HepG2 (cell line): Measurements from ENCODE around the gene HYAL1. TPM values are rescaled to one million over a fixed set of nuclear protein-coding genes. Genes with fewer than 3 reads are reported as not detected.

ENCODE experiments used
- ATAC-seq: fragments of 200-7000 bp; cut with Tn5 transposase; 3 replicates; pipeline ENCODE4 v1.9.1; 2020; ENCODE audit warnings: mild to moderate bottlenecking, moderate library complexity
- BruUV-seq: library from RNA; stranded (reverse); fragments of 400-500 nt; replicated peaks from 2 replicates; lab custom pipeline; 2021; lab: Mats Ljungman, UMichigan
- CTCF ChIA-PET: fragments of 300-600 bp; formaldehyde crosslinking; extraction: SDS; loops from one replicate; lab custom pipeline; 2021; ENCODE audit warnings: low total read pairs, inconsistent platforms, low intra/inter-chr PET ratio; lab: Yijun Ruan, JAX
- POLR2A ChIA-PET: fragments of 350-600 bp; sonication (Branson Sonifier 250); formaldehyde crosslinking; loops from one replicate; lab custom pipeline; 2020; ENCODE audit warnings: antibody characterized with exemption, inconsistent platforms; lab: Yijun Ruan, JAX
- DNase-seq: peaks from one replicate; pipeline ENCODE4 v3.0.0-alpha.2; 2015; ENCODE audit warnings: low spot score
- FAIRE-seq: peaks from 3 replicates; lab custom pipeline; 2011; peaks lifted over from hg19 to GRCh38; lab: Jason Lieb, UNC
- H2AFZ ChIP-seq: one replicate; pipeline ENCODE4 v1.6.1; 2011; ENCODE audit warnings: low read length, inconsistent platforms
- H3K27ac ChIP-seq: fragments of 300-600 bp; 3 replicates; pipeline ENCODE4 v1.8.0; 2011; ENCODE audit warnings: mixed run types, mild to moderate bottlenecking, mixed read lengths, low read length, inconsistent platforms; ENCODE audit not compliant: insufficient read depth; ENCODE audit errors: extremely low read length
- H3K27me3 ChIP-seq, 2 experiments: fragments of 200-600 bp in 1 of 2; 2 replicates in 1 of 2; 3 replicates in 1 of 2; pipeline versions ENCODE4 v1.6.0 to v1.8.0; 2011; ENCODE audit warnings: low read length in 2 of 2, mild to moderate bottlenecking in 2 of 2, moderate library complexity in 2 of 2, inconsistent platforms in 1 of 2; ENCODE audit not compliant: insufficient read depth in 2 of 2, control insufficient read depth in 1 of 2
- H3K36me3 ChIP-seq, 2 experiments: fragments of 200-600 bp in 1 of 2; replicated peaks in 1 of 2; 2 replicates in 1 of 2; 3 replicates in 1 of 2; pipeline versions ENCODE4 v1.5.1 to v1.8.0; 2011; ENCODE audit warnings: low read length in 2 of 2, inconsistent platforms in 1 of 2; ENCODE audit not compliant: insufficient read depth in 2 of 2, control insufficient read depth in 1 of 2
- H3K4me1 ChIP-seq: 2 replicates; pipeline ENCODE4 v1.5.1; 2012; ENCODE audit warnings: low read length, inconsistent platforms; ENCODE audit not compliant: insufficient read depth
- H3K4me2 ChIP-seq: 2 replicates; pipeline ENCODE4 v1.6.0; 2011; ENCODE audit warnings: low read depth, low read length, inconsistent platforms
- H3K4me3 ChIP-seq, 3 experiments: fragments of 200-600 bp in 1 of 3; sonication (generic), shearing (Covaris generic) in 1 of 3; replicated peaks in 1 of 3; 2 replicates each; pipeline ENCODE4 v1.5.1; 2011 to 2016; ENCODE audit warnings: low read length in 3 of 3, inconsistent platforms in 2 of 3, low read depth in 2 of 3, mild to moderate bottlenecking in 2 of 3, control low read depth in 1 of 3, mixed read lengths in 1 of 3; ENCODE audit not compliant: insufficient read depth in 1 of 3
- H3K79me2 ChIP-seq: one replicate; pipeline ENCODE4 v1.6.1; 2011; ENCODE audit warnings: low read length, inconsistent platforms; ENCODE audit not compliant: insufficient read depth
- H3K9ac ChIP-seq: 2 replicates; pipeline ENCODE4 v1.6.0; 2011; ENCODE audit warnings: mild to moderate bottlenecking, low read depth, low read length, inconsistent platforms; ENCODE audit not compliant: insufficient read depth
- H3K9me3 ChIP-seq: 2 replicates; pipeline ENCODE4 v1.5.1; 2012; ENCODE audit warnings: mild to moderate bottlenecking, low read length
- H4K20me1 ChIP-seq: 2 replicates; pipeline ENCODE4 v1.6.0; 2011; ENCODE audit warnings: inconsistent platforms, mild to moderate bottlenecking, low read length, moderate library complexity; ENCODE audit not compliant: insufficient read depth
- ATF7 ChIP-seq, 2 experiments: fragments of 450-650 bp in 1 of 2; sonication (generic) in 1 of 2; formaldehyde crosslinking in 1 of 2; IDR thresholded peaks; 2 replicates each; pipeline versions ENCODE4 v1.4.0 to v1.6.1; 2016 to 2020; ENCODE audit warnings: antibody characterized with exemption in 1 of 2, mild to moderate bottlenecking in 1 of 2, missing genetic modification reagents in 1 of 2
- BRCA1 ChIP-seq: sonication (generic); formaldehyde crosslinking; IDR thresholded peaks from 2 replicates; pipeline ENCODE4 v1.4.0; 2020; ENCODE audit warnings: missing genetic modification reagents
- CCDC6 ChIP-seq: sonication (generic); formaldehyde crosslinking; IDR thresholded peaks from 2 replicates; pipeline ENCODE4 v1.8.1; 2022; ENCODE audit warnings: mild to moderate bottlenecking, missing genetic modification reagents, moderate library complexity
- FOXO1 ChIP-seq: sonication (generic); formaldehyde crosslinking; IDR thresholded peaks from 2 replicates; pipeline ENCODE4 v1.4.0; 2020; ENCODE audit warnings: missing genetic modification reagents
- FOXP1 ChIP-seq, 2 experiments: fragments of 450-650 bp in 1 of 2; IDR thresholded peaks; 2 replicates each; pipeline ENCODE4 v1.6.1; 2017 to 2018; ENCODE audit warnings: antibody characterized with exemption in 1 of 2
- GPN1 ChIP-seq: sonication (generic); formaldehyde crosslinking; IDR thresholded peaks from 2 replicates; pipeline ENCODE4 v1.5.1; 2020; ENCODE audit warnings: missing genetic modification reagents, borderline replicate concordance
- POLR2AphosphoS5 ChIP-seq: IDR thresholded peaks from 2 replicates; pipeline ENCODE4 v1.6.1; 2012; ENCODE audit warnings: low read depth, low read length
- PRDM10 ChIP-seq: sonication (generic); formaldehyde crosslinking; IDR thresholded peaks from 2 replicates; pipeline ENCODE4 v1.4.0; 2020; ENCODE audit warnings: low read depth, missing genetic modification reagents
- PRDM4 ChIP-seq: sonication (generic); formaldehyde crosslinking; IDR thresholded peaks from 2 replicates; pipeline ENCODE4 v1.9.0; 2021; ENCODE audit warnings: missing genetic modification reagents, borderline replicate concordance
- PRPF4 ChIP-seq: fragments of 200-400 bp; formaldehyde crosslinking; IDR thresholded peaks from 2 replicates; pipeline ENCODE4 v1.6.1; 2016; ENCODE audit warnings: low read length, low read depth; ENCODE audit not compliant: poor library complexity, severe bottlenecking
- SUZ12 ChIP-seq: fragments of 150-350 bp; IDR thresholded peaks from 2 replicates; pipeline ENCODE4 v1.6.1; 2014; ENCODE audit warnings: low read depth, low read length
- XRCC5 ChIP-seq: fragments of 200-400 bp; formaldehyde crosslinking; optimal IDR thresholded peaks from 2 replicates; pipeline ENCODE3; 2017; ENCODE audit warnings: mild to moderate bottlenecking, low read length
- ZFP90 ChIP-seq: sonication (generic); formaldehyde crosslinking; IDR thresholded peaks from 2 replicates; pipeline ENCODE4 v1.8.0; 2022; ENCODE audit warnings: missing genetic modification reagents, mild to moderate bottlenecking, inconsistent platforms, borderline replicate concordance
- ZNF256 ChIP-seq: sonication (generic); formaldehyde crosslinking; conservative IDR thresholded peaks from 2 replicates; pipeline ENCODE4 v1.4.0; 2020; ENCODE audit warnings: missing genetic modification reagents
- ZNF557 ChIP-seq: sonication (generic); formaldehyde crosslinking; IDR thresholded peaks from 2 replicates; pipeline ENCODE4 v1.4.0; 2020; ENCODE audit warnings: missing genetic modification reagents
- ZNF709 ChIP-seq: sonication (generic); formaldehyde crosslinking; IDR thresholded peaks from 2 replicates; pipeline ENCODE4 v1.5.0; 2020; ENCODE audit warnings: mild to moderate bottlenecking, missing genetic modification reagents
- ZNF761 ChIP-seq: sonication (generic); formaldehyde crosslinking; conservative IDR thresholded peaks from 2 replicates; pipeline ENCODE4 v1.4.0; 2020; ENCODE audit warnings: mild to moderate bottlenecking, missing genetic modification reagents
- WGBS: methylation state at CpG from one replicate; pipeline ENCODE4 v1.1.6; 2017; ENCODE audit warnings: low lambda C conversion rate; 5-methylcytosine and 5-hydroxymethylcytosine counted together
- in situ Hi-C: cut with HindIII; loops from 2 replicates; pipeline ENCODE4 v1.10.0; 2017; ENCODE audit warnings: low pct_unique_long_range_greater_than_20kb; ENCODE audit not compliant: extremely low pct_ligation_motif_present
- intact Hi-C: fragments of 100-400 bp; cut with micrococcal nuclease; formaldehyde crosslinking; loops from one replicate; pipeline ENCODE4 v1.10.0; 2022; ENCODE audit not compliant: unreplicated experiment
- polyA plus RNA-seq, 8 experiments: library from polyadenylated mRNA; depleted of rRNA in 3 of 8; stranded (reverse) in 7 of 8; unstranded in 1 of 8; fragments of >200 nt; fragmentation: Illumina TruSeq in 4 of 8; extraction: Trizol in 4 of 8; gene quantifications; 2 replicates each; pipeline versions ENCODE4 v1.2.1 to v1.2.3, GENCODE V29; 2011 to 2016; ENCODE audit warnings: low read depth in 4 of 8, missing spikeins in 1 of 8, mixed read lengths in 1 of 8; ENCODE audit not compliant: insufficient read depth in 1 of 8
- total RNA-seq, 5 experiments: library from RNA; depleted of rRNA; stranded (reverse); fragments of >200 nt; fragmentation: Illumina TruSeq; extraction: Trizol; gene quantifications; 2 replicates each; pipeline ENCODE4 v1.2.3, GENCODE V29; 2016; ENCODE audit warnings: low read depth in 1 of 5

HYAL1 gene
- total and polyA plus RNA-seq, 2 of the 13 experiments (the other 11 are each of a cell fraction or from before 2014, with no cell fraction given): 76.5 to 193 TPM

DNA sequence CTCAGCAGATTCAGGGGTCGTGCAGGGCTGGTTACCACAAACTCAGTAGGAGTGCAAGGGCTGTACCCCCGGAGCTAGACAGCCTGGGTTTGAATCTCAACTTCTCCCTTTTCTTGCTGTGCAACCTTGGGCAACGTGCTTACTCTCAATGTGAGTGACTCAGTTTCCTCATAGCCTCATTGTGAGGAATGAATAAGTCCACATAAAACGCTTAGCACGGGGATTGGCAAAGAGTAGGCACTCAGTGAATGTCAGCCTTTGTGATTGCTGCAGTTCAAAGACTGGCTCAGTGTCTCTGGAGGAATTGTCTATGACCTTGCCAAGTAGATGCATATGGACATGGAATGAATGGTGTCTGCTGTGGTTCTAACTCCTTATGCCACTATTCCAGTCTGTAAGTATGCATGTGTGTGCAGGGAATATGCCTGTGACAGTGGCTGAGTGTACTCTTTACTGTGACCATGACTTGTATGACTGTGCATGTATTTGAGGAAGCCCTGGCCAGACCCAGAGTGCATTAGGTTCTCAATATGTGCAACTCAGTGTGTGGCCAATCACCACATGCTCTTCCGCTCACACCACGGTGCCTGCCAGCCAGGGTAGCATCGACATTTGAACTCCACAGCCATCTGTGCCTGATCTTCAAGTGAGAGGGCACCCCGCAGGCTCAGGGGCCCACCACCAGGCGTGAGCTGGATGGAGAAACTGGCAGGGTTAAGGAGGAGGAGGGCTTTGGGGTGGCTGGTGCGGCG lies 3.3 kb downstream of the HYAL1 start (continued):
- TF ChIP-seq ZFP90: 0 out of 2 replicates have a peak, but pooled peaks have one; percentile 15
- 0 out of 2 replicates have a peak, but pooled peaks have one; percentile 56 for TF ChIP-seq ZNF256 (CRISPR knock-in tag)
- no peak for TF ChIP-seq SUZ12
- peak; percentile 75 for TF ChIP-seq PRPF4
- no peak for TF ChIP-seq GPN1
- TF ChIP-seq ZNF709: 0 out of 2 replicates have a peak, but pooled peaks have one; percentile 48
- TF ChIP-seq, all 625 proteins: peak for 36

GRCh38 chr3:50299638-50299928 lies 3.8 kb downstream of the HYAL1 start:
- ATAC-seq (peak; percentile 55), FAIRE-seq (peak; percentile 90), DNase-seq (peak; percentile 97)
- POLR2A ChIA-PET: interaction anchor here (0.5 to 7.9 kb wide), 23 partner anchors 8 to 104 kb away, joined by 3 to 222 read pairs (median 7); partner anchors contain the start of genes CYB561D2, GNAI2, HYAL2 and LSMEM2
- WGBS: 0% methylated on average over 1 of the region's 12 CpGs
- H3K27me3 ChIP-seq: no peaks in the 10 kb centered on the region; a peak in 1 of 5 replicates
- BruUV-seq: no TSS peak
- peaks cover 56% of the 10 kb centered on the region for H3K4me1 ChIP-seq
- in situ Hi-C loops: no loop called here
- intact Hi-C loops: loop anchor here (1.0 kb wide), 1 partner anchor 22 kb away; no protein-coding TSS in a partner anchor
- no peaks in the 10 kb centered on the region for H3K9me3 ChIP-seq
- H3K79me2 ChIP-seq: peaks cover 36% of the 10 kb centered on the region
- peaks cover 1 to 3% of the 10 kb centered on the region in 2 experiments; a peak in 2 of 5 replicates for H3K36me3 ChIP-seq
- peak overlapping the region; percentile 86 for H3K4me2 ChIP-seq
- peak overlapping the region; percentile 48 to 53 (median 50) for H3K4me3 ChIP-seq
- CTCF ChIA-PET: interaction anchor here (1.5 kb wide), 1 partner anchor 22 kb away, joined by 3 read pairs; no protein-coding TSS in a partner anchor
- peaks cover 11% of the 10 kb centered on the region for H4K20me1 ChIP-seq
- H3K27ac ChIP-seq: peak overlapping the region; percentile 87
- H3K9ac ChIP-seq: peak overlapping the region; percentile 63
- H2AFZ ChIP-seq: no peak overlapping the region
- TF ChIP-seq XRCC5 (peak; percentile 33), PRDM4 (CRISPR knock-in tag) (no peak), FOXP1 (IDR thresholded peaks at IDR 0.05) (no peak), FOXP1 (CRISPR knock-in tag; IDR thresholded peaks at IDR 0.05) (peak; percentile 51; the same call in 1 of the 2 replicates), POLR2AphosphoS5 (peak; percentile 36; the same call in 1 of the 2 replicates), CCDC6 (CRISPR knock-in tag) (0 out of 2 replicates have a peak, but pooled peaks have one; percentile 11), ZNF557 (CRISPR knock-in tag) (peak; percentile 70; the same call in 1 of the 2 replicates), ATF7 (IDR thresholded peaks at IDR 0.05) (peak; percentile 47; the same call in 1 of the 2 replicates), ATF7 (CRISPR knock-in tag; IDR thresholded peaks at IDR 0.05) (no peak), BRCA1 (CRISPR knock-in tag) (no peak; the same call in 1 of the 2 replicates), PRDM10 (CRISPR knock-in tag) (peak; percentile 25; the same call in 1 of the 2 replicates), ZNF761 (CRISPR knock-in tag) (0 out of 2 replicates have a peak, but pooled peaks have one; percentile 17), FOXO1 (no peak)
